BJ (cell line): Measurements from ENCODE around the gene ECE2. TPM values are rescaled to one million over a fixed set of nuclear protein-coding genes. Genes with fewer than 3 reads are reported as not detected.

Experiments
- CTCF ChIA-PET: fragments of 350-600 bp; formaldehyde crosslinking; extraction: SDS; loops from one replicate; lab custom pipeline; 2021; ENCODE audit warnings: antibody characterized with exemption, inconsistent platforms; lab: Yijun Ruan, JAX
- POLR2A ChIA-PET: fragments of 300-600 bp; sonication (Branson Sonifier 250); formaldehyde crosslinking; extraction: SDS; loops from one replicate; lab custom pipeline; 2021; ENCODE audit warnings: antibody characterized with exemption; lab: Charles Lee
- DNase-seq: peaks from one replicate; pipeline ENCODE4 v3.0.0-alpha.2; 2011; ENCODE audit warnings: low read depth
- H3K27me3 ChIP-seq: 2 replicates; pipeline ENCODE4 v1.6.0; 2011; ENCODE audit warnings: low read length; ENCODE audit not compliant: control insufficient read depth, insufficient read depth
- H3K36me3 ChIP-seq: 2 replicates; pipeline ENCODE4 v1.5.1; 2011; ENCODE audit warnings: low read length; ENCODE audit not compliant: control insufficient read depth, insufficient read depth
- H3K4me3 ChIP-seq: 2 replicates; pipeline ENCODE4 v1.5.1; 2011; ENCODE audit warnings: low read depth, mild to moderate bottlenecking, control low read depth, low read length
- polyA plus RNA-seq: library from polyadenylated mRNA; depleted of rRNA; stranded (reverse); fragments of >200 nt; gene quantifications from 2 replicates; pipeline ENCODE4 v1.2.3, GENCODE V29; 2011
- TF ChIP-seq, protein P1 (sequence below): IDR thresholded peaks from 2 replicates; pipeline ENCODE4 v1.5.1; 2011; ENCODE audit warnings: low read depth, mild to moderate bottlenecking, control low read depth, inconsistent platforms, low read length, moderate library complexity; ENCODE audit not compliant: insufficient read depth

Gene ECE2
- polyA plus RNA-seq, 1 experiment, result not detected

DNA sequence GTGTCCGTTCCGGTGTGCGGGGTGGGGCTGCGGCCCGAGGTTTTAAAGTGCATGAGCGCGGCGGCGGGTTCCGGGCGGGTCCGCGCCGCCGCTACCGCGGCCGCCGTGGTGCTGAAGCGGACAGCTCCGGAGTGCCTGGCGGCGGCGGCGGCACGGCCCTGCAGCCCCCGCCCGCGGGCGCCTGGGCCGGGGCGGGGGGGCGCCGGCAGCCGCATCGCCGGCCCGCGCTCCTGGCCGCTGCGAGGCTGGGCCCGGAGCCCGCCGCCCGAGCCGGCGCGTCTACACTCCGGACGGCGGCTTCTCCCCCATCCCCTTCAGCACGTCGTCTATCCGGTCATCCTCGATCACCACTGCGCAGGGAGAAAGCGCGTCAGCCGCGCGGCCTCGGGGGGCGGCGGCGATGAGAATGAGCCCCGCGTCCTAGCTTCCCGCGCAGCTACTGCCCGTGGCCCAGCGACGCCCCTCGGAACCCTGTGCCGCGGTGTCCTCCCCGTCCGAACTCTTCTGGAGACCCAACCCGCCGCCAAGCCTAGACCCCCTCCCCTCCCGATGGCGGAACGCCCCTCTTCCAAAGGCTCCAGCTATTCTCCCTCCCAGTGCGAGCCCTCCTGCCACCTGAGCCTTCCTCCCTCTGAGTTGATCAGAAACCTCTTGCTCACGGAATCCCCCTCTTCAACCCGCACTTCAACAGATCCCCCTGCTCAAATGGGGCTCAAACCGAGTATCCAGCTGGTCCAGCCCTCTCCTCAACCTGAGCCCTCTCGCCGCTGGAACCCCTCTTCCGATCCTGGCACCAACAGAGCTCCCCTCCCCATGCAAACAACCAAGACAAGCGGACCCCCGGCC is 15.7 kb upstream of the ECE2 start:
- POLR2A ChIA-PET, result no interaction called here

DNA sequence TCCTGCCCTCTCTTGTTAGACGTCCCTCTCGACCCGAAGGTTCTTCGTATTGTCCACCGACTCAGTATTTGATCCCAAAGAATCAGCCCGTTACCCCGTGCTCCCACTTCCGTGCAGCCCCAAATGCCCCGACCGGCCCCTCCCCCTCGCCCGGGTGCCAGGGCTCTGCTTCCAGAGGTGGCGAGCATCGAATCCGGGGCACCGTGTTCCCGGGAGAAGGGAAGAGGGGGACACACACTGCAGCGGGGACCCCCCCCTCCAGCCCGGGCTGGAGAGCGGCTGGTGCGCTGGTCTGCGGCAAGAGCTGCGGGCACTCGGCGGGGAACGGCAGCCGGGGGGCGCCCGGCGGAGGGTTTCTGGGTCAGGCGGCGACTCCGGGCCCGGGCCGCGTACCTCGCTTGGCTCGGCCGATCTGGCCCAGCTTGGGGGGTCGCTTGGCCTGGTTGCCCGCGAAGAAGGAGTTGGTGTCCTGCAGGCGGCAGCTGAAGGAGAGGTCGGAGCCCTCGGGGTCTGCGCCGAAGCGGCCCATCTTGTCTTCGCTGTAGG is 15.0 kb upstream of the ECE2 start:
- POLR2A ChIA-PET, result no interaction called here
- no peak for DNase-seq

More for the DNA sequence above, 15.7 kb upstream of the ECE2 start:
- peak overlapping the region; percentile 29 for H3K4me3 ChIP-seq
- DNase-seq, result no peak
- TF ChIP-seq, protein P1, sequence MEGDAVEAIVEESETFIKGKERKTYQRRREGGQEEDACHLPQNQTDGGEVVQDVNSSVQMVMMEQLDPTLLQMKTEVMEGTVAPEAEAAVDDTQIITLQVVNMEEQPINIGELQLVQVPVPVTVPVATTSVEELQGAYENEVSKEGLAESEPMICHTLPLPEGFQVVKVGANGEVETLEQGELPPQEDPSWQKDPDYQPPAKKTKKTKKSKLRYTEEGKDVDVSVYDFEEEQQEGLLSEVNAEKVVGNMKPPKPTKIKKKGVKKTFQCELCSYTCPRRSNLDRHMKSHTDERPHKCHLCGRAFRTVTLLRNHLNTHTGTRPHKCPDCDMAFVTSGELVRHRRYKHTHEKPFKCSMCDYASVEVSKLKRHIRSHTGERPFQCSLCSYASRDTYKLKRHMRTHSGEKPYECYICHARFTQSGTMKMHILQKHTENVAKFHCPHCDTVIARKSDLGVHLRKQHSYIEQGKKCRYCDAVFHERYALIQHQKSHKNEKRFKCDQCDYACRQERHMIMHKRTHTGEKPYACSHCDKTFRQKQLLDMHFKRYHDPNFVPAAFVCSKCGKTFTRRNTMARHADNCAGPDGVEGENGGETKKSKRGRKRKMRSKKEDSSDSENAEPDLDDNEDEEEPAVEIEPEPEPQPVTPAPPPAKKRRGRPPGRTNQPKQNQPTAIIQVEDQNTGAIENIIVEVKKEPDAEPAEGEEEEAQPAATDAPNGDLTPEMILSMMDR, result no peak
- CTCF ChIA-PET, result interaction anchor here (1.0 to 1.5 kb wide), 4 partner anchors 8 to 242 kb away, joined by 3 to 6 read pairs (median 4); no protein-coding TSS in a partner anchor
- H3K27me3 ChIP-seq, result peaks cover 11% of the 10 kb centered on the region
- no peaks in the 10 kb centered on the region for H3K36me3 ChIP-seq

DNA sequence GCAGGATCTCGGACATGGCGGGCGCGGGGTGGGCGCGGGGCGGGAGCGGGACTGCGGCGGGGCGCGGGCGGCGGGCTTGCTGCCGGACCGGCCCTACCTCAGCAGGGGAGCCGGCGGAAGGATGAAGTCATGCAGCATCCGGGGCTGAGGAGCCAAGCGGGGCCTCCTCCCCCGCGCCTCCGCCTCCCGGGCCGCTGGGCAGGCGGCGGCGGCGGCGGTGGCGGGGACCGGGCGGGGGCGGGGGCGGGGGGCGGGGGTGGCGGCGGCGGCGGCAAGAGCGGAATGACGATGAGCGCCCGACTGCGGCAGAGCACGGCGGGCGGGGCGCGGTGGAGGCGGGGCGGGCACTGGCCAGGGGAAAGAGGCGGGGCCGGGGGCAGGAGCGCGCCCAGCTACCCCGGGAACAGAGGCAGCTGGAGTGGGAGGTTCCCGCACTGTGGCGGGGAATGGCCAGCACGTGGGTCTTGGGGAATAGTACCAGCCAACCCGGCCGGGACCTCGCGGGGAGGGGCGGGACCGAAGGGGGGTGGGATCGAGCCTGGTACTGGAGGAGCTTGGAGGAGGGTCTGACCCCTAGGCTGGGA is 14.5 kb upstream of the ECE2 start, which contains the start of gene CAMK2N2:
Gene CAMK2N2 (minus strand): TSS at position 284 of the 584 bp plus-strand sequence. CDS start 268 bp downstream, at position 16.
- Histone ChIP-seq H3K27me3 (peaks cover 11% of the 10 kb centered on the region), H3K36me3 (no peaks in the 10 kb centered on the region), H3K4me3 (peak within 1 kb of the TSS; percentile 51)
- ChIA-PET POLR2A (interaction anchor here (0.5 kb wide), 1 partner anchor 242 kb away, joined by 5 read pairs; no protein-coding TSS in a partner anchor), CTCF (interaction anchor here (1.1 to 1.5 kb wide), 3 partner anchors 10 to 34 kb away, joined by 3 to 5 read pairs (median 4); no protein-coding TSS in a partner anchor)
- TF ChIP-seq, protein P1, result no peak
- no peak for DNase-seq

More for the DNA sequence above, 15.0 kb upstream of the ECE2 start:
- peaks cover 11% of the 10 kb centered on the region for H3K27me3 ChIP-seq
- CTCF ChIA-PET, result interaction anchor here (1.0 to 1.5 kb wide), 4 partner anchors 9 to 243 kb away, joined by 3 to 5 read pairs (median 4); no protein-coding TSS in a partner anchor
- no peaks in the 10 kb centered on the region for H3K36me3 ChIP-seq
- TF ChIP-seq, protein P1, result no peak
- H3K4me3 ChIP-seq, result peak overlapping the region; percentile 51

DNA sequence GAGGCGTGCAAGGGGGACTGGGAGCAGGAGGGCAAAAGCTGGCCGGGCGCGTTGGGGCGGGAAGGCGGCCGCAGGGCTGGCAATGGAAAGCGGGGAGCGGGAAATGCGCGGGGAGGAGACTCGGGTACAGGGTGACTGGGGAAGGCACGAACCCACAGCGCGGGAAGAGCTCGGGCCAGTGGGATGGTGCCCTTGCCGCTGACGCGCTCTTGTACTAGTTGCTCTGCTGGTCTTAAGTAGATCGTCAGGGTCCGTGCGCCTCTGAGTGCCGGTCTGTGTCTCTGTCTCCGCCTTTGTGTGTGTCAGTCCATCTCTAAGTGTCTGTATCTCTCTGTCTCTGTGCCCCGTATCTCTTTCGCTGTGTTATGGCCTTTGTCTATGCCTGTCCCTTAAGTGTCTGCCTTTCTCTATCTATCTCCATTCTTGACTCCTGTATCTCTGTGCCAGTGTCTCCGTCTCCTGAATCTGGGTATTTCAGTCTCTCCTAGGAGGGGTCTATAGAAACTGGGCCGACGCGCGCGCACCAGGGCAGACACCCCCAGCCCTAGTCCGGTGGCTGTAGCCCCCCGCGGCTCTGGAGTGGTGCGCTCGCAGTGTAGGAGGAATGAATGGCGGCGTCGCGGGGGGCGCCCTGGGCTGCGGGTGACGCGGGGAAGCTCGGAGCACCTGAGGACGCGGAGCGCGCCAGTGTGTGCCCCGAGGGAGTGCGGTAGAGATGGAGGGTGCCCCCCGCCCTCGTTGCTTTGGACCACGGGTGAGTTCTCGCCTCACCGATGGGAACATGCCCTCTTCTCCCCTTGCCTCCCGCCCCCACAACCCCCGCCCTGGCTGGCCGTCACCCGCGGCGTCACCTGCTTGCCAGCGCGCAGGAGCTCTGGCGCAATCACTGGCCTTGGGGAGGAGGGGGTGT is 13.7 kb upstream of the ECE2 start:
- no peak for DNase-seq
- POLR2A ChIA-PET, result interaction anchor here (0.5 kb wide), 1 partner anchor 243 kb away, joined by 5 read pairs; no protein-coding TSS in a partner anchor
- Histone ChIP-seq H3K4me3 (peak overlapping the region; percentile 51), H3K27me3 (peaks cover 11% of the 10 kb centered on the region), H3K36me3 (no peaks in the 10 kb centered on the region)
- TF ChIP-seq, protein P1, result no peak
- CTCF ChIA-PET, result interaction anchor here (1.1 to 1.5 kb wide), 2 partner anchors 22 to 34 kb away, joined by 3 to 4 read pairs; no protein-coding TSS in a partner anchor
